Retina (tissue), 1 donor: ENCODE measurements around the gene LCOR.
"Not testable (repeated sequence)": the region's sequence is repeated elsewhere in the genome, so short reads cannot be mapped to it uniquely, and the experiment has no call there.

Source experiments
- DNase-seq: peaks from one replicate; pipeline ENCODE4 v3.0.0-alpha.2; 2016

The LCOR gene

GRCh38 chr10:96831867-96832720, at the start of gene LCOR:
LCOR (plus strand) TSS chr10:96832298; CDS start chr10:96949058, 116,760 bp downstream.
- peak; percentile 92 for DNase-seq

- no peak for DNase-seq
These were observed 47.8 kb upstream of the LCOR start for GRCh38 chr10:96784253-96784652.

DNA sequence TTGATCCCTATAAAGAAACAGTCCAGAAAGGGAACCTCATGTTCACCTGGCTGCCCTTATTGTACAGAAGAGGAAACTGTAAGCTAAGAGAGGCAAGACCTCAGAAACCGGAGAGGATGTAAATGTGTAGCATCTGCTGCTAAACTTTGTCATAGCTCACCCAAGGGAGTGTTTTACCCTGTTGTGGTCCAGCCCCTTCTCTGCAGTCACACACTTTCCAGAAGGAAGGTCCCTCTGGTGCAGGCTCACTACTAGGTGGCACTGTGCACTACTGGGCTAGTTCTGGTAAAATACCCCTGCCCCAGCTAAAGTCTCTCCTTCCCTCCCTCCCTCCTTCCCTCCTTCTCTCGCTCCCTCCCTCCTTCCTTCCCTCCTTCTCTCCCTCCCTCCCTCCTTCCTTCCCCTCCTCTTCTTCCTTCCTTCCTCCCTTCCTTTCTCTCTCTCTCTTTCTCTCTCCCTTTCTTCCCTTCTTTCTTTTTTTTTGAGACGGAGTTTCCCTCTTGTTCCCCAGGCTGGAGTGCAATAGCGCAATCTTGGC, 42.5 kb upstream of the LCOR start:
- DNase-seq = no peak

- DNase-seq = no peak
These were observed 40.2 kb upstream of the LCOR start for GRCh38 chr10:96791902-96792301.

- DNase-seq = no peak
These were observed 37.0 kb upstream of the LCOR start for GRCh38 chr10:96794836-96795733.

- DNase-seq = no peak
These were observed 34.6 kb upstream of the LCOR start for GRCh38 chr10:96797485-96797884.

DNA sequence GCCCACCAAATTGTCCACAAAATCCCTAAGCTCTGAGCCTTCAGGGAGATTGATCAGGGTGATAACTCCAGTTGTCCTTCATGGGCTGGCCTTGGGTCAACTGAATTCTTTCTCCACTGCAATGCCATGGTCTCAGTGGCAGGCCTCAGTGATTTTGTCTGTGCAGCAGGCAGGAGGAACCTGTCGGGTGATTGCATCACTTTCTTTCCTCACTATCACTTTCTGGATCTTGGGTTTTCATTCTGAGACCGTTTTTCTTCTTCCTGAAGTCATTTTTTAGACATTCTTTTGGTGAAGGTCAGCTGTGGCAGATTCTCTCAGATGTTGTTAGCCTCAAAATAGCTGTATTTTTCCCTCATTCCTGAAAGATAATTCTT, 28.8 kb upstream of the LCOR start:
- no peak for DNase-seq

- DNase-seq = no peak
These were observed 17.8 kb upstream of the LCOR start for GRCh38 chr10:96814264-96814663.

- not testable (repeated sequence) for DNase-seq
These were observed 13.1 kb upstream of the LCOR start for GRCh38 chr10:96818971-96819370.

GRCh38 chr10:96820765-96821164, 11.3 kb upstream of the LCOR start:
- no peak for DNase-seq

DNA sequence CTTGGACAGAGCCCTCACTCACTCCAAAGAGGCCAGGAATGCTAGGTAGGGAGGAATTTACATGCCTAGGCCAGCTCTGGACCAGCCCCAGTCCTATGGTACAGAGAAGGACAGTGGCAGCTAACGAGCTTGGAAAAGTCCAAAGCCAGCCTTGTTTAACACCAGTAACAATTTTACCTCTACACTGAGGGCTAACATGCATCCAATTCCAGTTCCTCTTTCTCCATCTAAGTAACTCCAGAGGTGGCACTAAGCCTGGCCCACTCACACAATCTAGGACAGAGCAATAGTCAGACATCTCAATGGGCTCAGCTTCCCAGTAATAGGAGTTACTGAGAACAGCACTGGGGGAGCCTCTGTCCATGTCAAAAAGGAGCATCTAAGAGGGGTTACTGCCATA, 5.7 kb upstream of the LCOR start:
- DNase-seq = no peak

GRCh38 chr10:96828609-96829008, 3.5 kb upstream of the LCOR start:
- no peak for DNase-seq

DNA sequence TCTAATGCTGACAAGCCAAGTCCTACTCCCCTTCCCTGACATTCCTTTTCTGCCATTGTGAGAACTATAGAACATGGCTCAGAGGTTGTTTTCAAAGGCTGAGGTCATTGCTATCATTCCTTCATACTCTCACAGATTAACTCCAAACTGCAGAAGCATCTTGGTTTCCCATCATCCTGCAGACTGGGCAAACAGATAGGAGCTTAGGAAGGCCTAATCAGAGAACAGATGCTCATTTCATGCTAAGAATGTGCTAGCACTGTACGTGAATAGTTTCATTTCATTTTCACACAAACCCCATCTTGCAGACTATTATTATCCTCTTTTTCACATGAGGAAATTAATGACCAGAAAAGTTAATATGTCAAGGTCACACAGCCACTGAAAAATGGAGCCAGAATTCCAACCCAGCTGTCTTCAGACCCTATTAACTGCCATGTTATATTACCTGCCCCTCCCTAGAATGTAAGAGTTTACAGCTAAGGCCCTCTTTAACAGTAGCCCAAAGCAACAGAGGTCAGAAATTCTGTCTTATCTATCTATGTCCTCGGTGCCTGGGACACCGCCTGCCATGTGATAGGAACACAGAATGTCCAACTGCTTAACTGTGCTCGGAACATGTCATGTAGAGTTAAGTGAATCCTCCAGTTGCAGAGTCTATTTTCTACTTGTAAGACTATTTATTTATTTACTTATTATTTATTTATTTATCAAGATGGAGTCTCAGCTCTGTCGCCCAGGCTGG, 2.9 kb upstream of the LCOR start:
- no peak for DNase-seq

DNA sequence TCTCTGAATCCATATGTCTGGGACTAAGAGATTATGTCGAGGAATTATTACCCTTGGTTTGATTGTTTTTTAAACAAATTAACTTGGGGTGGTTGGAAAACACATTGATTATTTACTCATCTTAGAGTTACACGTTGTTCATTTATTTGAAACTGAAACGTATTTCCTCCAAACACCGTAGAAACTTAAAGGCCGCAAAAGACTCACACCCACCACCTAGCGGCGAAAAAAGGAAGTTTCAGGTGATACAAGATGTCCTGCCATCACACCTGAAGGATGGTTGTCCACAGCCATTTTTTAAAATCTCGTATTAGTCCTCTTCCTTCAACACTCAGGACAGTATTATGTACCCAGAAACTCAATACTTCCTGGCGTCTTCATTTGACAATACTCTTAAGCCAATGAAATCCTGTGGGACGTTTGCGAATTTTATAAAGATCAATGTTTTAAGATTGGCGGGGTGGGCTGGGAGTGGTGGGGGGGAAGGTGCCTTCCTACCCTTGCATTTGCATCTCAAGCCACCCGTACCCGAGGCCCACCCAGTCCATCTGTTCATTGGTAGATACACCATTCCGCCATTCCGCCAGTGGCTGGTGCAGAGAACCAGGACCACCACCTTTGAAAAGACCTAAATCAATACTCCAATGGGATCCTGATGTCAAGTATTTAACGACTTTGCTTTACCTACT, 1.4 kb upstream of the LCOR start:
- DNase-seq = peak; percentile 58

DNA sequence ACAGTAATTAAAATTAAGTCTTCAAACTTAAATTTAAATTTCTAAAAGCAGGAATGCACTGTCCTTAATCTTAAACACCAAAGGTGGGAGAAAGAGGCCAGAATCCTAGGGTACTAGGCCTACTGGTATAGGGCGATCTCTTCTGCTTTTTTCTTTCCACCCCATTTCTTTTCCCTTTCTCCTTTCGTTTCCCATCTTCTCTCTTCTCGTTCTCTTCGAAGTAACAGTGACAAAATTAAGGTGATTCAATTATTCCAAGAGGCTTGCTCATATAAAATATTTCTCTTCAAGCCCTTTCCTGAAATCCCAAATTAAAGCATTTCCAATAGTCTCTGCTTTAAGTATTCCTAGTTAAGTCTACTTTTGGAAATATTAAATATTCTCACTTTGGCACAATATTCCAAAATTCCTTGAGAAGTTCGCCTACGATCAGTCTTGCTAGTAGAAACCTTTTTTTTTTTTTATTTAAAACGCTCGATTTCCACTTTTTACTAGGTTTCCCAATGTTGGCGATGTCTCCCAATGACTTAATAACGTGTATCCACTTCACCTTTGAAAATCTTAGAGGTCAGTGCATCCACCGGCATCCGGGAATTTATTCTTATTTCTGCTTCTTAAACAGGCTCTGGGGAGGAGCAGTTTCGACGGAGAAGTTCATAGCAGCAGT, 765 bp upstream of the LCOR start:
- peak; percentile 47 for DNase-seq

DNA sequence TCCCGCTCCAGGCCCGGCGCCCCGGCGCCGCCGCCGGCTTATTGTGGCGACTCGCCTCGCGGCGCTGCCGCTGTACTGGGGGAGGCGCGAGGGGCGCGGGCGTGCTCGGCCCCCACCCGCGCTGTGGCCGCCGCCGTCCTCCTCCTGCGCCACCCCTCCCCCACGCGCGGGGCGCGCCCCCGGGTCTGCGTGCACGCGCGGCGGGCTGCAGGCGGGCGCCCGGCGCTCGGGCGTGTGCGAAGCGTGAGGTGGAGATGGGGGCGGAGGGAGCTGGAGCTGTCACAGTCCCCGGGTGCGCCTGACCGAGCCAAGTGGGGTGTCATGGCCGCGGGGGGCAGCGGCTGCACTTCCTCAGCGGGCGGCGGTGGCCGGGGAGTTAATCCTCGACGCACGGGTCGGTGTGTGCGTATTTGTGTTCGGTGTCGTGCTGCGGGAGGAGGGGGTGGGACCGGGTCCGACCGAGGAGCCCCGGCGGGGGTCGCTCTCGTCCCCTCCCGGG, 672 bp downstream of the LCOR start:
- DNase-seq = peak; percentile 83

DNA sequence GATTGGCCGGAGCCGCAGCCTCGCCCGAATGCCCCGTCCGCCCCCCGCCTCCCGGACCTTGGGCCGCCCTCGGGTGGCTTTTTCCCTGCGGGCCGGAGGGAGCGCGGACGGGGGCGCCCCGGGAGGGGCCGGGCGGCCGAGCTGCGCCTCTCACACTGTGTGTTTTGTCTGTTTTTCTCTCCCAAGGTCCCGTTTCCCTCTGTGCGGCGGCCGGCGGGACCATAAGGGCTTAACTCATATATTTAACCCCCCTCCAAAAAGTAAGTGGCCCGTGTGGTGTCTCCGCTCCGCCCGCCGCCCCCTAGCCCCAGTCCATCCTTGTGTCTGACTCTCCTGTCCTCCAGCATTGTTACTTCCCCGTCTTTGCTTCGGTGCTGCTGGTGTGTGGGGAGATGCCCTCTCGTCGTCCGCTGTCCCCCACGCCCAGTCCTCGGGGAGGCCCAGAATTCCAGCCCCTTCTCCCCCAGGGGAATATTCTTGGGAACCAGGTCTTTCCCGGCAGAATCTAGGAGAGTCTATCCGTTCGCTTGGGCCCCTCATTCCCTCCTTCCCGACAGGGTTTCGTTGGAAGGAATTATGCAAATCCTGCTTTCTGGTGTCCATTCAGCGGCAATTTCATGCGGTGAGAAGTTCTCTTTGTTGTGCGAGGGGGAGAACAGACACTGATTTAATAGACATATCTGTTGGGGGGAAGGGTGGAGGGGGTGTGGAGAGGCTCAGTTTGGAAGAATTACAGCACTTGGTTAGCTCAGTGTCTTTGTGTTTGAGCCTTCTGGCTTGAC, 1.3 kb downstream of the LCOR start:
- peak; percentile 76 for DNase-seq

- no peak for DNase-seq
These were observed 2.0 kb downstream of the LCOR start for GRCh38 chr10:96834120-96834519.

GRCh38 chr10:96835899-96836298, 3.8 kb downstream of the LCOR start:
- no peak for DNase-seq

DNA sequence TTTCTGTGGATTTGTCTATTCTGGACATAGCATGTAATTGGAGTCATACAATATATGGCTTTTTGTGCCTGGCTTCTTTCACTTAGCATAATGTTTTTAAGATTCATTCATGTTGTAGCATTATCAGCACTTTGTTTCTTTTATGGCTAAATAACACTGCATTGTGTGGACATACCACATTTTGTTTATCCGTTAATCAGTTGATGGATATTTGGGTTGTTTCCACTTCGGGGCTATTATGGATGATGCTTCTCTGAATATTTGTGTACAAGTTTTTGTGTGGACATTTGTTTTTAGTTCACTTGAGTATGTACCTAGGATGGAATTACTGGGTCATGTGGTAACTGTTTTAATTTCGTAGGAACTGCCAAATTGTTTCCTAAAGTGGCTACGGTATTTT, 6.4 kb downstream of the LCOR start:
- DNase-seq = no peak
